HG02588 (cell line): ENCODE results near the gene SLC44A1.

Experiments used
- ATAC-seq: cut with Tn5 transposase; IDR thresholded peaks from one replicate; pipeline ENCODE4 v1.9.1; 2021; ENCODE audit warnings: mild to moderate bottlenecking, moderate library complexity; ENCODE audit not compliant: unreplicated experiment

Gene SLC44A1

DNA sequence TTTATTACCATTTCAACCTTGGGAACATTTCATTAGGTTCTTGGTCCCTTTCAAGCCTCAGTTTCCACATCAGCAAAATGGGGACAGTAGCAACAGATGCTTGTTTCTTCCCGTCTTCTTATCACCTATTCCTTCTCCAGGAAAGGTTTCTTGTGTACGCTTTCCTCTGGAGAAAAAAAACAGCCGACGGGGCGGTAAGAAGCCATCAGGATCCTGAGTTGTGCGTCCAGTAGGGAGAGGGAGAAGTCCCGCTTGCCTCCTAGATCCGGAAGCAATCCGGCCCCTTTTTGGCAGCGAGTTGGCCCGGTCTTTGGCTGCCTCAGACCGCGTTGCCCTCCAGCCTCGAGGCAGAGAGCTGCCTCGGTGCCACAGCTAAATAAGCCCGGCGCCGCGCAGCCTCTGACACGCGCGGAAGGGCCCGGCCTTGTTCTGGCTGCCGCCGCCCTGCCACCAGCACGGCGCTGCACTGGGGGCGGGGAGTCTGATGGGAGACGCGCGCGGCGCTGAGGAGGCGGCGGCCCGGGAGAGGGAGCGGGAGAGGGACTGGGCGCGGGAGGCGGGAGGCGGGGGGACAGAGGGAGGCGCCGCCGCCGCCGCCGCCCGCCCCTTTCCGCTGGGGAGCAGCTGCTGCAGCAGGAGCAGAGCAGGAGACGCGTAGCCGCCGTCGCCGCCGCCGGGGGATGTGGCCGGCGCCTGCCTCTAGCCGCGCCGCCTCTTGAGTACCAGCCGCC is at the start of gene SLC44A1:
SLC44A1 (plus strand) TSS at position 649 of the 731 bp plus-strand sequence. CDS start 218 bp downstream, outside the sequence.
- ATAC-seq = peak; percentile 91

GRCh38 chr9:105195259-105195658 is 49.2 kb upstream of the SLC44A1 start:
- no peak for ATAC-seq

- ATAC-seq = no peak
These were observed 46.4 kb upstream of the SLC44A1 start for GRCh38 chr9:105198023-105198422.

GRCh38 chr9:105198865-105199264 is 45.6 kb upstream of the SLC44A1 start:
- ATAC-seq = no peak

DNA sequence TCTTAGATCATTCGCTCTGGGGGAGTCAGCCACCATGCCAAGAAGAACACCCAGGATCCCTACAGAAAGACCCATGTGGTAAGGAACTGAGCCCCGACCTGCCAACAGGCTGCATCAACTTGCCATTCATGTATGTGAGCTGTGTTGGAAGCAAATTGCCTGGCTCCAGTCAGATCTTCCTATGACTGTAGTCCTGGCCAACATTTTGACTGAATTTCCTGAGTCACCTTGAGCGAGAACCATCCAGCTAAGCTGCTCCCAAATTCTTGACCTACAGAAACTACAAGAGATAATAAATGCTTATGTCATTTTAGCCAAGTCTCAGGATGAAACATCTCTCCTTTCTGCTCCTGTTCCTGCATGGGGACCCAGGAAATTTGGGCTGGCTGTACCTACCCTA is 40.0 kb upstream of the SLC44A1 start:
- no peak for ATAC-seq

GRCh38 chr9:105205787-105206495 is 38.5 kb upstream of the SLC44A1 start:
- no peak for ATAC-seq

GRCh38 chr9:105206496-105206820 is 38.0 kb upstream of the SLC44A1 start:
- ATAC-seq = no peak

DNA sequence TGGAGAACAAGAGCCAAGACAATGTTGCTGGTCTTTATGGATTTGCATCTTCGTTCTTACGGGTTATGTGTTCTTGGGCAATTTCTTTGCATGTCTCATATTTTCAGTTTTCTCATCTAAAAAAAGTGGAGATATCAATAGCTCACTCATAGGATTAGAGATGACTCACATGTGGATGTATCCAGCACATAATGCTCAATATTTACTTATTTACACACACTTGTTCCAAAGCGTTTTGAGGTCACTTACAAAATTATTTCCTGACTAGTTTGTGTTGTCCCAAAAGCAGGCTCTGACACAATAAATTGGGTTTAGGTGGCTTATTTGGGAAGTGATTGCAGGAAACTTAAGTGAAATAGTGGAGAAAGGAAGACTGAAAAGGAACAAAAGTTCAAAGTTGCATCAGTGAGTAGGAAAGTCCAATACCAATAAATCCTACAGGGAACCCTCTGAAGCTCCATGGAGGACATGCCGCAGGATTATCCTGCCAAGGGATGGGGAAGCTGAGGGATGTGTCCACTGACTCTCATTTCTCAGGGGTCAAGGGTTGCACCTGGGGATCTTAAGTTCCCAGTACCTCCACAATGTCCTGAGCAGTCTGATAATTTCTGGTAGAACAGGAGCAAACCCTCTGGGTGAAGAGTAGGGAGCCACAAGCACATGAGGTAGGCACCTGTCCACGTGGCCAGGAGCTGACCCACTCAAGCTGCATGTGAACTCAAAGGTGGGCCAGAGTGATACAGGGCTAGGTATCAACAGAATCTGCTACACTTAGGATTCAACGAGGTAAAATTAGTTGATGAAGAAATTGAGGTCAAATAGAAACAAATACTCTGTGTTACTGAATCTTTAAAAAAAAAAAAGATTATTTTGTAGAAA is 37.4 kb upstream of the SLC44A1 start:
- ATAC-seq = no peak

DNA sequence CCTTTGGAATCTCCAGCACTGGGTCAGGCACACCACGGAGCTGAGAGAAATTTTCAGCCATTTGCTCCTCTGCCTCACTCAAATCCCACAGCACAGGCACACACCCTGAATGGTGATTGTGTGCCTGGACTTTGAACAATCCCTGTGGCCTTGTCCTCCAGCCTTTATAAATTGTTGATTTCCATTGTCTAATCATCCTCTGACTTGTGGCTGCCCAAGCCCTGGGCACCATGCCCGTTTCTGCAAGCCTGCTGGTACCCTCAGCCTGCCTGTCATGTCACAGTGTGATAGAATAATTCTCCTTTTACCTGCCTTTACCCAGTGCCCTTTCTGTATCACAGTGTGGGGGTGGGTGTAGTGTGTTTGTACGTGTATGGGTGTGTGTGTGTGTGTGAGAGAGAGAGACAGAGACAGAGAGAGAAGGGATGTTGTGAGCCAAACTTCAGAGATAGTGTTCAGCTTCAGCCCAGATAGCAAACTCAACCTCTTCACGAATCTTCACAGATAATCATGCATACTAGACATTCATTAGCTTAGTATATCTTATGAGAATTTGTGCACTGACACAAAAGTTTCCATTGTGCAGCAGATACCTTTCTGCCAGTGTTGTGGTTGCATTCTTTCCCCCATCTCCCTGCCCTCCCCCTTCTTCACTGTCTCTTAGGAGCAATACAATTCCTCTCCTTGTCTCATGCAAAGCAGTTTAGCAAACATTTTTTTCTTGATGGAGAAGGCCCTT is 27.8 kb upstream of the SLC44A1 start:
- ATAC-seq = no peak

DNA sequence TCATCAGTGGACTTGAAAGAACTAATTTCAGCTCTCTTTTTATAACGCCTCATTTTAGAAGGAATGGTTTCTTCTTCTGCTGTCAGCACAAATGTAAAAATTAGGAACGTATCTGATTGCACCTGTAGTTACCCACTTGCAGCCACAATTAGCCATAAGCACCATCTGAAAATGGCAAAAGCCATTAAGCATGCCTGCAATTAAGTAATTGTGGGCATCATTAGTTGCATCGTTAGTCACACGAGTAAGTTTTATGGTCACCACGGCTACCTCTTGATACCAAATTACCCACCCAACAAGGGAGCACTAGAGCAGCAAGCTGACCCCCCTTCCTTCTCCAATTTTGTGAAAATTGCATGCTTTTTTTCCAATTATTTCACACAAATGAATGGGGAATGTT is 25.8 kb upstream of the SLC44A1 start:
- ATAC-seq = no peak

- ATAC-seq = no peak
These were observed 25.1 kb upstream of the SLC44A1 start for GRCh38 chr9:105219291-105219805.

- no peak for ATAC-seq
These were observed 24.0 kb upstream of the SLC44A1 start for GRCh38 chr9:105220451-105220850.

- no peak for ATAC-seq
These were observed 20.8 kb upstream of the SLC44A1 start for GRCh38 chr9:105223544-105224140.

- no peak for ATAC-seq
These were observed 18.4 kb upstream of the SLC44A1 start for GRCh38 chr9:105226055-105226454.

GRCh38 chr9:105232207-105232606 is 12.2 kb upstream of the SLC44A1 start:
- no peak for ATAC-seq

DNA sequence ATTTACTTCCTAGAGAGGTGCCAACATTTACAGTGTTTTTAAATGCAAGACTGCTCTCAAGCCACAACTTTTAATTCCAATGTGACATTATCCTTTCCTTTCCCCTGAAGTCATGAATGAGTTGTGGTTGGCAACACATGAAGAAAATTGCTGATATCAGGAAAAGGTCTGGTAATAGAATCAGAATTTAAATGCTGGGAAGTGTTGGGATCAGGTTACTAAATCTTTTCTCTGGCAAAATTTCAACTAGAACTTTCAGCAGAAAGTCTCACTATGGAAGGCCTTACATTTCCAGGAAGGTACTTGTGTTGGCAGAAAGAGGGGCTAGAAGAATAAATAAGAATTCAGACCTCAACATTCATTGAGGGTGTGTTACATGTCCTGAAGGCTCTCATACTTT is 10.6 kb upstream of the SLC44A1 start:
- no peak for ATAC-seq

DNA sequence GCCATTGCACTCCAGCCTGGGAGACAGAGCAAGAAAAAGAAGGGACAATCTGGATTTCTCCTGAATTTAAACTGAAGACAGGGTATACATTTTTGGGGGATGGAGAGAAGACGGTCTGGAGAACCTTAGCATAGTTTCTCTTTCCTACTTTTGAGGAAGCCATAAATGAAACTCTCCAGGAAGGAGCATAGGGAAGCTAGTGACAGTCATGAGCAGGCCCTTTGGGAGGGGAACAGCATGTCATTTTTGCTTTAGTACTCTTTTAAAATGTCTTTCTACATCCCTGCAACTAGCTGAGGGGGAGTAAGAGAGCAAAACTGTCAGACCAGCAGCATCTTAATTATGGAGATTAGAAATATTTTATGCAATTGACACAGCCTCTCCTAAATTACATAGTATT is 8.2 kb upstream of the SLC44A1 start:
- ATAC-seq = no peak

DNA sequence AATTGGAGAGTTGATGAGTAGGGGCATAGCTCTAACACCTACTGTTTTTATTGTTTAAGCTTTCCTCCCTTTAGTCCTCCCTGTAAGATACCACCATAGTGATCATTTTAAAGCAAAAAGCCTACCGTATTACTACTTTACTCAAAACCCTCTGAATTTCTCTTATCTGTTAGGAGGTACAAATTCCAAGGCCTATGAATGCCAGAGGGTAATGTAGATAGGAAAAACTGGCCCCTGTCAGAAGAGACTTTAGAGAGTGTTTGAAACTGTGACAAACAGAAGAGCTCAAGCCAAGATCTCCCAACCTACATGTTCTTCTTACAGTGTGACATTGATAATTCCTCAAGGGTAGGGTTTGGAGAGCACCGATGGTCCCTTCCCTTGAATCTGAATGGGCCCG is 7.2 kb upstream of the SLC44A1 start:
- ATAC-seq = no peak

GRCh38 chr9:105238302-105238701 is 6.1 kb upstream of the SLC44A1 start:
- ATAC-seq = no peak

DNA sequence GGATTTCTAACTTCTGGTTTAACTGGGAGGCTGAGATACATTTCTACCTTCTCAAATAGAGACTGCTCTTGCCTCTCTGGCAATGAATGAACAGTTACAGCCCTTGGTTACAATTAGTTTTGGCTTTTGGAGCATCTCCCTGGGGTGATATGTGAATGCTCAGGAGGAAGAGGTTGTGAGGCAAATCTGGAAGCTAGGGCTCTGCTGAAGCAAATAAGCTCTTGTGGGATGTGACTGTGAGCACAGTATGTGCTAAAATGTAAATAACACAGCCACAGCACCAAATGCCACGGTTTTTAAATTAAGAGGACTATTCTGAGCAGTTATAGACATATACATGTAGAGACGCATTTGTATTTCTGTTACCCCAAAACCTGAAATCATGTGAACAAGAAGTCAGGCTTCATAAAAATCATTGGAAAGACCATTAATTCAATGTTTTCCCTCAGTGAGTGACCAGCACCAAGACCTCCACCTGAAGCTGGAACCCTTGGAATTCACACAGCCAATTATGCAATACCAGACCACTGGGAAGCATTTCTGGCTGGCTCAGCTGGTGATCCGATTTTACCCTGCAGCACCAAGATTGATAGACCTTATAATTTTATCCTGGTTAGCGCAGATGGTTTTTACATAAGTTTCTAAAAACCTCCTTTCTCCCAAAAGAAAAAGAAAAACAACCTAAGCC is 3.0 kb upstream of the SLC44A1 start:
- no peak for ATAC-seq
